GM21515 (cell line): Measurements from ENCODE around the gene NACAD.

Source experiments
- ATAC-seq: cut with Tn5 transposase; IDR thresholded peaks from one replicate; pipeline ENCODE4 v1.9.1; 2021; ENCODE audit not compliant: unreplicated experiment

NACAD gene, protein sequence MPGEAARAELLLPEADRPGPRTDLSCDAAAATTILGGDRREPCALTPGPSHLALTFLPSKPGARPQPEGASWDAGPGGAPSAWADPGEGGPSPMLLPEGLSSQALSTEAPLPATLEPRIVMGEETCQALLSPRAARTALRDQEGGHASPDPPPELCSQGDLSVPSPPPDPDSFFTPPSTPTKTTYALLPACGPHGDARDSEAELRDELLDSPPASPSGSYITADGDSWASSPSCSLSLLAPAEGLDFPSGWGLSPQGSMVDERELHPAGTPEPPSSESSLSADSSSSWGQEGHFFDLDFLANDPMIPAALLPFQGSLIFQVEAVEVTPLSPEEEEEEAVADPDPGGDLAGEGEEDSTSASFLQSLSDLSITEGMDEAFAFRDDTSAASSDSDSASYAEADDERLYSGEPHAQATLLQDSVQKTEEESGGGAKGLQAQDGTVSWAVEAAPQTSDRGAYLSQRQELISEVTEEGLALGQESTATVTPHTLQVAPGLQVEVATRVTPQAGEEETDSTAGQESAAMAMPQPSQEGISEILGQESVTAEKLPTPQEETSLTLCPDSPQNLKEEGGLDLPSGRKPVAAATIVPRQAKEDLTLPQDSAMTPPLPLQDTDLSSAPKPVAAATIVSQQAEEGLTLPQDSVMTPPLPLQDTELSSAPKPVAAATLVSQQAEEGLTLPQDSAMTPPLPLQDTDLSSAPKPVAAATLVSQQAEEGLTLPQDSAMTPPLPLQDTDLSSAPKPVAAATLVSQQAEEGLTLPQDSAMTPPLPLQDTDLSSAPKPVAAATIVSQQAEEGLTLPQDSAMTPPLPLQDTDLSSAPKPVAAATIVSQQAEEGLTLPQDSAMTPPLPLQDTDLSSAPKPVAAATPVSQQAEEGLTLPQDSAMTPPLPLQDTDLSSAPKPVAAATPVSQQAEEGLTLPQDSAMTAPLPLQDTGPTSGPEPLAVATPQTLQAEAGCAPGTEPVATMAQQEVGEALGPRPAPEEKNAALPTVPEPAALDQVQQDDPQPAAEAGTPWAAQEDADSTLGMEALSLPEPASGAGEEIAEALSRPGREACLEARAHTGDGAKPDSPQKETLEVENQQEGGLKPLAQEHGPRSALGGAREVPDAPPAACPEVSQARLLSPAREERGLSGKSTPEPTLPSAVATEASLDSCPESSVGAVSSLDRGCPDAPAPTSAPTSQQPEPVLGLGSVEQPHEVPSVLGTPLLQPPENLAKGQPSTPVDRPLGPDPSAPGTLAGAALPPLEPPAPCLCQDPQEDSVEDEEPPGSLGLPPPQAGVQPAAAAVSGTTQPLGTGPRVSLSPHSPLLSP (N-terminal part only)

DNA sequence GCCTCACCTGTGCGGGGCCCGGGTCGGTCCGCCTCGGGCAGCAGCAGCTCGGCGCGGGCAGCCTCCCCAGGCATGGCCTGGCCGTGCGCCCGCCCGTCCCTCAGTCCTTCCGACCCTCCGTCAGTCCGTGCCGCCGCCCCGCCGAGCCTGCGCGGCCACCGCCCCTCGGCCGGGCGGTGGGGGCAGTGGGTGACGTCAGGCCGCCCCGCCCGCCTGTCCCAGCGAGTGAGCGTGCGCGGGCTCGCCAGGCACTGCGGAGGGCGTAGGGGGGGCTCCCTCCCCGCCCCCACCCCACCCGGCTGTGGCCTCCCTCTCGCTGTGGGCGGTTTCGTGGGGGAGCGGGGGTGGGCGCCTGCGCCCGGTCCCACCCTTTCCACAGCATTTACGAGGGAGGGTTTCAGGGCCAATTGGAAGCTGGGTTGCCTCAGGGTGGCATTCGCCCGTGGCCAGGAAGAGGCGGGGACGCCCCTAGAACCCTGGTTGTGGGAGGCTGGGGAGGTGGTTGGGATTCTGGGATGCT, at the start of gene NACAD:
Gene NACAD (minus strand): TSS at position 149 of the 520 bp plus-strand sequence. CDS start 75 bp downstream, at position 74.
- ATAC-seq = no peak

DNA sequence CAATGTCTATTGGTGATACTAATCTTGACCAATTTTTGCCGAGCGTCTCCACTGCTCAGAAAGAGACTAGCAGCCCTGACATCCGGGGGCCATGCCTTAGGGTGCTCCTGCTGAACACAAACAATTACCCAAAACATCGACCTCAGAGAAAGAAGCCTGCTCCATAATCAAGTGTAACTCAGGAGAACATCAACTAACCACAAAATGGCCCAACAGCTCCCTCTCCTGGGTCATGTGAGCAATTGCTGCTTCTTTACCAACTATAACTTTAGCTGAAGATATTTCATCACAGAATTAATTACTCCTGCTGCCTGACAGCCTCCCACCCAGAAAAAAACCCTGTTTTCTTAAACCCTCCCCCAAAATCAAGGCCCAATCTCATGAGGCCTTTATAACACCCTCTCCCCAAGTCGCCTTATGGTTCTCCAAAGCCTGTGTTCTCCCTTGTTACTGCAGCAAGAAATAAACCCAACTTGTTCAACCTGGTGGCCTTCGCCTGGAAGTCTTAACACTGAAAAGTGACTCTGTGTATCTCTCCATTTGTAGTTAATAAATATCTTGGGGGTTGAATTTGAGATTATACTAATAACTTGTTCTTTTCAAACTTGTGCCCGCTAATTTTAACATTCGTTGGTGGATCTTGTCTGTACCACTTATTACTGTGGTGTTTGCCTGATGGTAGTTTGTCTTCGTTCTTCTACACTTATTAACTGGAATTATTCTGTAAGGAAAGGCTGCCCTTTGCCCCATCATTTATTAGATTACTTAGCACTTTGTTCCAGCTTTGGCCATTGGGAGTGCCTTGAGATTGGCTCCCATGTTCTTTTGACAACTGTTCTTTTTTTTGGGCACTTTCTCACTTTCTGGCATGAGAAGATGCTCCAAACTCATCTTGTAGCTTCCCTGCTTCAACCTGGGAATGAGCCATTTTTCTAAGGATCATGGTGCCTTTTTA, 47.6 kb upstream of the NACAD start:
- ATAC-seq = no peak

DNA sequence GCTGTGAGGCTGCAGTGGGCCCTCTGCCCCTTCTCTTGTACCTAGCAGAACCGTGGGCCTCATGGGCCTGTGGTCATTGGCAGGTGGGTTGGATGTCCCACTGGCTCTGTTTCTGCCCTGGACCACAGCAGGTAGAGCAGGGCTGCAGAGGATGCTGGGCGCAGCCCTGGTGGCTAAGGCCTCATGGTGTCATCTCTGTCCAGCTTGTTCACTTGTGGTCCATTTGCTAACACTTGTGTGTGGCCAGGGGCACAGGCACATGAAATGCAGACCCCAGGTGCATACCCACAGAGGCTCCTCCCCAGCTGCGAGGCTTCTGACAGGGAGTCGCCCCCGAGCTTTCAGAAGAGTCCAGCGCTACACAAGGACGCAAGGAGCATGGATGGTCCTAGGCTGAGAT, 45.1 kb upstream of the NACAD start:
- ATAC-seq = no peak

DNA sequence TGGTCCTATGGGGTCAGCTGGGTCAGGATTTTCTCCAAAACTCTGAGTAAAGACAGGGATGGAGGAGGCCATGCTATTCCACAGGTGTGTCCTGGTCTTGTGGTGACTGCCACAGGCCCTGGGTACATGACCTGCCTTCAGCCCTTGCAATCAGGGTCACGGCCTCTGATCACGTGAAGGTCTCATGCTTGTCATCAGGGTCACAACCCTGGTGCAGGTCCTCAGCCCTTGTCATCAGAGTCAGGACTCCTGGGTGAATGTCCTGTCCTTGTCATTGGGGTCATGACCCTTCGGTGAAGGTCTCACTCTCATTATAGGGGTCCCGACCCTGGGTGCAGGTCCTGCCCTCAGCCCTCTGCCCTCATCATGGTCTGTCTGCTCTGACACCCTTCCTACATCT, 44.6 kb upstream of the NACAD start:
- no peak for ATAC-seq

DNA sequence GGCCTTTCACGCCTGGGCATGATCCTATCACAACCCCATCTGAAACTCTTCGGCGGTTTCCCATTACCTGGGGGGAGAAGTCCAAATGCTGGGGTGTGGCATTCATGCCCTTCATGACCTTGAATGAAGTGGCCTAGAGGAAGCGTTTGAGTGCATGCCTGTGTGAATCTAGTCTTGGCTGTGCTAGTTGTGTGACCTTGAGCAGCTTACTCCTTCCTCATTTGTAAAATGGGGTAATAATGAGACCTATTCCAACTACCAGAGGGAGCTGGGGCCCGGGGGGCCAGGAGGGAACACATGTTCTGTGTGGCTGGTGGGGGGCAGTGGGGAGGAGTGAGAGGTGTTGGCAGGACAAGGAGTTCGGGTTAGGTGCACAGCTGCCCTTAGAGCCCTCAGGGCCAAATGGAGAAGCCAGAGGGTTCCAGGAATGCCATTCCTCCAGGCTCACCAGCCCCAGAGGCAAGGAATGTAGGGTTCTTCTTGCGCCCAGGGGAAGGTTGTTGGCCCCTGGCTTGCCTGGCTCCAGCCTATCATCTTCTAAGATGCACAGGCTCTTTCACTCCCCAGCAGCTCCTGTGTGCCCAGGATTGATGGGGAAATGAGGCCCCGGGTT, 44.0 kb upstream of the NACAD start:
- no peak for ATAC-seq

DNA sequence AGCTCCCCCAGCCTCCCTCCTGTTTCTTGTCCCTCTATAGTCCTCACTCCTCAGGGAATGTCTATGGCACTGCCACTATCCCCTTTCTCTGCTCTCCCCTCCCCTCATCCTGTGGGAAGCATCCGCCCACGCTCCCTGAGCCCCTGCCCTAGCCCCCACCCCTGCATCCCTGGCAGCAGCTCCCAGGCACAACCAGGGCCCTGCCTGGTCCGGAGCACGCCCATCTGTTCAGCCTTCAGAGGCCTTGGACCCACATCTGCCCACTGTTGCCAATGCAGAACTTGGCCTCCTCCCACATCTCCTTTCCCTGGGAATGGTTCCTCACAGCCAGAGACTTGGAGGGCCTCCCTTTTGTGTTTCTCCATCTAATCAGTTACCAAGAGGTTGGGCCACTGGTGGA, 43.1 kb upstream of the NACAD start:
- no peak for ATAC-seq

DNA sequence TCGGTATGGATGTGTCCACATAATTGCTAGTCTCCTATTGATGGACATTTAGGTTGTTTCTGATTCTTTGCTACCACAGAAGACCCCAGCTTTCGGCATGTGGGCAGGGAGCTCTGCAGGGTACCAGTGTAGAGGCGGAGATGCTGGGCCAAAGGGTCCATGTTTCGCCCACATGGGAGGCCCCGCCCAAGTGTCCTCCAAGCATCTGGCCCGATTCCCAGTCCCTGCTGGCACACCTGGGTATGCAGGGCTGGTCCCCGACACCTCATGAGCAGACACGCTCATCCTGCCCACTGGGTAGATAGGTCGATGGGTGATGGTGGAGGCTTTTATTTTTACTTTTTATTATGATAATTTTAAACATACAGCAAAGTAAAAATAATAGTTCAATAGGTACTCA, 42.1 kb upstream of the NACAD start:
- ATAC-seq = no peak

DNA sequence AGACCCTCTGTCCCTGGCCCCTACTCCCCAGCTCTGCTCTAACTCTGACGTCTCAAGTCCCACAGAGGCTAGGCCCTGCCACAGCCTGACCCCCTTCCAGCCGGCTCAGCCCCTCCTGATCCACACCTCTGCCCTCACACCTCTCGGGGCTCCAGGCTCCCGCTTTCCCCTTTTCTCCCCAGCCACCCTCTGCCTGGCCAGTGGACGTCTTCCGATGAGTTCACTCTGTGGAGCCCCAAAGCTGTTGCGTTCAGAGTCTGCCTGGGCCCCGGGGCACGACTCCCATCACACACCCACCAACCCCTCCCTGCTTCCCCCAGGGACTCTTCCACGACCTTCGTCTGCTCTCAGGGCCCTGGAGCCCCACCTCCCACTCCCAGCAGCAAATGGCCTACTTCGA, 41.1 kb upstream of the NACAD start:
- ATAC-seq = no peak

DNA sequence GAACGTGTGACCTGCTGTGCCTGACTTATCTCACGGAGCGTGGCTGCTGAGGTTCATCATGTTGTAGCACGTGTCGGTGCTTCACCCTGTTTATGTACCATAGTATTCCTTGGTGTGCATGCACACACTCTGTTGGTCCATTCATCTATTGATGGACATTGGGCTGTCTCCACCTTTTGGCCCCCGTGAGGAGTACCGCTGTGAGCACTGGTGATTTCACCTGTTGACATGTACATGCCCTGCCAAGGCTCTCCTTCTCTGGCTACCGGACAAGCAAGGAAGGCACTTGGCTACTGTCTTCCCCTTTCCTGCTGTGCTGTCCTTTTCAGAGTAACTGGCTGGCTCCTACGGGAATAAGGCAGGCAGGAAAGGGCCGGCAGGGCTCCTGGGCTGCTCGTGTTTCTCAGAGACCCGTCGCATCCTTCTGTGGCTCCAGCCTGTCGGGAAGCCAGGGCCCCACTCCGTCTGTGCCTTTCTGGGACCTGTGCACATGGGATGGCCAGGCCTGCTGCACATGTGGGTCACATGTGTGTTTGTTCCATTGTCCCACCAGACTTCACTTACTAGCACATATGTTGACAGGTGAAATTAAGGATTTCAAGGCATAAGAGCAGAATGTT, 40.5 kb upstream of the NACAD start:
- no peak for ATAC-seq

DNA sequence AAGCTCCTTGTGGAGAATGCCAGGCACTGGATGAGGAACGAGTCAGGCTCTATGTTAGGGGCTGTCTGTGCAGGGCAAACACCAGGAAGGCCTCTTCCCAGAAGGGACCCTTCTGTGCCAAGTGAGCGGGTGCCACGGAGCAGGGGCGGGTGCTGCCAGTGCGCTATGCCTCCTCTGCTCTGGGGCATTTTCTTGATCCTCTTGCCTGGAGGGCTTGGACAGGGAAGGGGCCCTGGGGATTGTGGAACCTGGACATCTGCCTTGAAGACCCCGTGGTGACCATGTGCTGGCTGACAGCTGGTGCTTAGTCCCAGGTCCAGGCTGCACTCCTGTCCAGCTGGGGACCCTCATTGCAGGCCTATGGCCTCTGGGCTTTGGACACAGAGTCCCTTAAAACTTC, 38.2 kb upstream of the NACAD start:
- no peak for ATAC-seq

DNA sequence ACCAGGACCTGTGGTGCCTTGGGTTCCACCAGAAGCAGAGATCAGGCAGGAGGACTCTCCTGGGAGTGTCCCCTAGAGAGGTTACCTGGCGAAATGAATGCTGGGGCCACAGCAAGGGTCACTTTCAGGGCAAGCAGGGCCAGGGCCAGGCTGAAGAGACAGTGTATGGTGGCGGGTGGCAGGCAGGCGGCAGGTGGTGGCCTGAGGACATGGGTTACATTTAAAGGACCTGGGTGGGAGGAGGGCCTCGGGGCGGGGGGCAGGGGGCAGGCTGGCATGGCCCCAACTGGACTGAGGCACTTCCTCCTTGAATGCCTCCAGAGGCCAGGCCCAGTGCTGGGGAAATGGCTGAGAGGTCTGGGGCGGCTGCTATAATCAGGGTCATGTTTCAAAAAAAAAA, 37.4 kb upstream of the NACAD start:
- no peak for ATAC-seq

DNA sequence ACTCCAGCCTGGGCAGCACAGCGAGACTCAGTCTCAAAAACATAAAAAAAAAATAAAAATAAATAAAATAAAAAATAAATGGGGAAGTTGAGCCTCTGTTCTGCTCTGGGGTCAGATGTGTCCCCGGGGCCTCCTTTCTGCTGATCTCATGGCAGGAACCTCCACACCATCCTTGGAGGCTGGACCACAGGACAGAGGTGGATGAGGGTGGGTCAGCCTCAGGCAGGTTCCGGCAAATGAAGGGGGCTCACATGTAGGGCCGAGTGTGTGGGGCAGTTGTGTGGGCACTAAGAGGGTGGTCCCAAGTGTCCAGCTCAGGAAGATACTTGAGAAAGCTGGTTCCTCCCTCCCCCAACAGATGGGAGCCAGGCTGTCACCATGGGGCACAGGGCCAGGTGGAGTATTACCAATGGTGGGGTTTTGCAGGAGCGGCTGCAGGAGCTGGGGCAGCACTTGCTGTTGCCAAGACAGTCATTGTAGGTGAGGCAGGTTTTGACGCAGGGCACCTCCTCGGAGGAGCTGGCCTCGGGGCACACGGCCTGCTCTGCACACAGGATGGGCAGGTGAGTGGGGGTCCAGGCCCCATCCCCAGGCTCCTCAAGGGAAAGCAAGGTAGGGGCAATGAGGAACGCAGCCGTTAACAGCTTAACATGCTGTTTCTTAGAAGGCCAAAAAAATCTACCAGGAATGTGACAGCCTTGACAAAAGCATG, 36.6 kb upstream of the NACAD start:
- no peak for ATAC-seq

DNA sequence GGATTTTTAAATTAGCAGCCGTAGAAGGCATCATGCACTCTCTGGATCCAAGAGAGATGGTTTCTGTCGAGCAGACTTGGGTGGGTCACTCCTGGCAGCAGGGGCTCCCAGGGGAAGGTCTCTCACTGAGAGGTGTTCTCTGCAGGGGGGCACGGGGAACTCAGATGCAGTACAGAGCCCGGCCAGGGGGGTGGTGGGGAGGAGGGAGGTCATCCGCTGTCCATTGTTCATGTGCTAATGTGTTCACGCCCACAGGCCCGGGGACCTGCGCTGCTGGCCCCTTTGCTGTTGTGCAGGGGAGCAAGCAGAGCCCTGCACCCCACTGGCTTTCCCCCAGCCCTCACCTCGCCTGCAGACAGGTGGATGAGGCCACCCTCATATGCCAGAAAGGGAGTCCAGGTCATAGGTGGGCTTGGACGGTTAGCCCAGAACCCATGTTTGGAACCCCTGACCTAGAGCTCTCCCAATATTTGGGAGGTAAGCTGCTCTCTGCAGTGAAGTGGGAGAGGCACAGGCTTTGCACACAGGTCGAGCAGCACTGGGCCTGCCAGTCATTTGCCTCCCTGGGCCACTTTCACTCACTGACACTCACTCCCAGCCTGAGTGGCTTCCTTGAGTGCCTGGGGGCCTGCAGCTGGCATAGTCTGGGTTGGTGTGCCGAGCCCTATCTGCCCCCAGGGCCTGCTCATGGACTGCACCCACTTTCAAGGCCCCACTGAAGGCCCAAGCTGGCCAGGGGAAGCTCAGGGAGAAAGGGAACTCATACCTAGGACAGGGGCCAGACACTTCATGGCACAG, 35.3 kb upstream of the NACAD start:
- ATAC-seq = no peak

DNA sequence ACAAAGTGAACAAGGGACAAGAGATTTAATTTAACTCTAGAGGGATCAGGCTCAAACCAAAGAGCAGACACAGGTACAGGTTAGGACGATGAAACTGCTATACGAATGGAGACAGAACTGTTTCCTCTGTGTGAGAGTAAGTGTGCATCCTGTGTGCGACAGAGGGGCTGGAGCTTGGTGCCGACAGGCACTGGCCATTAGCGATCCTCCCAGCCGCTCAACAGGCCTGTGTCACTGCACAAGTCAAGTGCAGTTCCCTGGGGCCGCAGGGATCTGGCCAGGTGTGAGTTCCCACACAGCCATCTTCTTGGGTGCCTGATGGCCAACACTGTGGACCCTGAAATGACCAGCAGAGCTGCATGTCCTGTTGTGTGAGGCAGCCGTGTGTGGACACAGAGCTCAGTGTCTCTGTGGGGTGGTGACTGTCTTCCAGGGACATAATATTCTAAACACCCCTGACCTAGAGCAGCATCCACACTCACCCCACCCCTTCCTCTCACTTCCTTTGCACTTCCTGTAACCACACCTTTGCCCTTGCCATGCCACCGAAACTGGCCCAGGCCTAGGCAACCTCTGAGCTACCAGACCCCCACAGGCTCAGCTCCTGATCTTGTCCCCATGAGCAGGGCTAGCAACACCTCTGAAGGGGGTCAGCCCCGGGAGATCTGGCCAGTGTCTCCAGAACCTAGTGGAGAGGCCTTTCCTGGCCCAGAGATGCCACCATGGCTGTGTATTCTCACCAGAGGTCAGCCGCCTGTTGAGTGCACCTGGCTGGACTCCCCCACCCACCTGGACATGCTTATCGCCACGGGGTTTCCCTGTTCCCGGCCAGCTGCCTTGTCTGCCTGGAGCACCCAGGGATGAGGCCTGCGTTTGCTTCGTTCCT, 34.4 kb upstream of the NACAD start:
- ATAC-seq = no peak

DNA sequence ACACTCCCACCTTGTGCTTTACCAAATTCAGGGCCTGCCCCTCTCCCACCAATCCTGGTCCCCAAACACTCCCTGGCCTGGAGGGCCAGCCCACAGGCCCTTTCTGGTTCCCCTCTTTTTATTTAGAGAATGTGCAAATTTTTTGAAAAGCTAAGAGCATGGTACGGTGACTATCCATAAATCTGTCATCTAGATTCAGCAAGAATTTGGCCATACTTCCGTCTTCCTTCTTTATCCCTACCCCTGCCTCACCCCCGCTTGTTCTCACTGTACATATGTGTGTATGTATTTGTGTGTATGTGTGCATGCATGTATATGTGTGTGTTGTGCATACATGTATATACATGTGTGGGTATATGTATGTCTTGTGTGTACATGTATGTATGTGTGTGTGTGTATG, 30.8 kb upstream of the NACAD start:
- ATAC-seq = no peak

DNA sequence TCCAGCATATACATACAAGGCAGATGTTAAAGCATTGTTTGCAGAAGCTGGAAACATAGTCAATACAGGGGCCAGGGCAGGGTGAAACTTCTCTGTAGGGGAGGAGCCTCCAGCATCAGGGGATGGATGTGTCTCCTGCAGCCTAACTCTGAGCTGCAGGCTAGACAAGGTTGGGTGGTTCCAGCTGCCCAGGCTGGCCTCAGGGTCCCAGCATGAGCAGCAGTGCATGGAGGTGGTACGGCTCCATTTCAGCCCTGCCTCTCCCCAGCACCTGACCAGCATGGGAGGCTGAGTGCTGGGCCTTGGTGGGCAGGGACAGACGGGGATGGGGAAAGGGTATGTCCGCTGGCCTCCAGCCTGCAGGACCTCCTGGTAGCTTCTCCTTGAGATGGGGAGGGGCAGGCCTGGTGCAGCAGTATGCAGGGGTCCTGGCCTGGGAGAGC, 30.1 kb upstream of the NACAD start:
- no peak for ATAC-seq

DNA sequence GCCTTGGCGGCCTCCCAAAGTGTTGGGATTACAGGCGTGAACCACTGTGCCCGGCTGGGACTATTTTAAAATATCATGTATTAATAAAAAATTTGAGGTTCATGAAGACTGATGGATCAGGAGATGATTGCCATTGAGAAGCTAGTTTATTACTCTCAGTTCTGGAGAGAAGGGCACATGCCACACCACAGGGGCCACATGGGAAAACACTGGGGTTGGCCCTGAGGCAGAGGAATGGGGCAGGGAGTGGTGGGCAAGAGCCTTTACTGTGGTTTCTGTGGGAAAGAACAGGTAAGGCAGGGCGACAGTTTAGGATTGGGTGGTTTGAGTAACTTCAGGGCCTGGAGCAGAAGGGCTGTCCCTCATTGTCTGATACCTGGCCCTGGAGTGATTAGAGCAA, 29.5 kb upstream of the NACAD start:
- ATAC-seq = no peak
